Measurements from ENCODE around the gene NTN5. TPM values are rescaled to one million over a fixed set of nuclear protein-coding genes. Genes with fewer than 3 reads are reported as not detected.

Gene NTN5
- total and polyA plus RNA-seq, 2 experiments from 2014 or later = 0.52 to 0.94 TPM

GRCh38 chr19:48656840-48657474 is 15.9 kb downstream of the NTN5 start (continued):
- TF ChIP-seq CTCF (conservative IDR thresholded peaks at IDR 0.05; ENCODE audit: low read depth in 2 of 2) = no peak

- no peaks in the 10 kb centered on the region for H3K9me2 ChIP-seq (ENCODE audit: insufficient read depth)
- peak overlapping the region; percentile 81; the same call in 1 of the 2 replicates for H2AFZ ChIP-seq
- peaks cover 11% of the 10 kb centered on the region for H3K4me1 Mint-ChIP-seq
Observed at GRCh38 chr19:48654299-48655059, 18.3 kb downstream of the NTN5 start.

More at GRCh38 chr19:48654299-48655059, 18.3 kb downstream of the NTN5 start:
- H4K20me1 ChIP-seq (replicated peaks; ENCODE audit: insufficient read depth) = no peaks in the 10 kb centered on the region
- Mint-ChIP-seq H3K4me3 (no peak overlapping the region), H3K9me3 (peaks cover 3% of the 10 kb centered on the region; the same call in 1 of the 3 replicates), H3K27me3 (ENCODE audit: insufficient read depth, low read depth, poor library complexity) (peaks cover 9% of the 10 kb centered on the region), H3K36me3 (ENCODE audit: low read depth) (no peaks in the 10 kb centered on the region; the same call in 1 of the 3 replicates), H3K27ac (no peak overlapping the region)
- no peak overlapping the region for H3K4me3 ChIP-seq
- H3K36me3 ChIP-seq (ENCODE audit: insufficient read depth) = no peaks in the 10 kb centered on the region
- H3K4me2 ChIP-seq = no peak overlapping the region
- no peaks in the 10 kb centered on the region for H3F3A ChIP-seq (replicated peaks; ENCODE audit: low read depth)
- H3K79me2 ChIP-seq (replicated peaks; ENCODE audit: insufficient read depth) = no peaks in the 10 kb centered on the region
- H3K27ac ChIP-seq (ENCODE audit: low read depth) = no peak overlapping the region
- no peak for TF ChIP-seq ZNF114 (CRISPR knock-in tag; IDR thresholded peaks at IDR 0.05)
- TF ChIP-seq JUNB (IDR thresholded peaks at IDR 0.05; ENCODE audit: unreplicated experiment) = no peak
- no peak for TF ChIP-seq POLR2AphosphoS5 (IDR thresholded peaks at IDR 0.05; ENCODE audit: low read depth)
- no peak for TF ChIP-seq EZH2phosphoT487 (IDR thresholded peaks at IDR 0.05; ENCODE audit: unreplicated experiment)
- no peak for TF ChIP-seq ZNF462 (CRISPR knock-in tag; IDR thresholded peaks at IDR 0.05)
- no peak for TF ChIP-seq EZH2 (IDR thresholded peaks at IDR 0.05; ENCODE audit: low read depth, unreplicated experiment)
- TF ChIP-seq REST (IDR thresholded peaks at IDR 0.05; ENCODE audit: unreplicated experiment) = no peak
- H3K27me3 ChIP-seq (ENCODE audit: insufficient read depth) = no peaks in the 10 kb centered on the region
- DNase-seq (ENCODE audit: low spot score) = no peak
- no peak for ATAC-seq
- H3K4me1 ChIP-seq (ENCODE audit: insufficient read depth) = no peaks in the 10 kb centered on the region
